HepG2 (cell line): ENCODE results near the gene MARVELD3. TPM values are rescaled to one million over a fixed set of nuclear protein-coding genes. Genes with fewer than 3 reads are reported as not detected.

Source experiments
- EZH2 ChIP-seq: conservative IDR thresholded peaks from 2 replicates; pipeline ENCODE4 v1.6.1; 2012; ENCODE audit warnings: mild to moderate bottlenecking, low read depth, low read length, moderate library complexity
- KAT7 ChIP-seq: IDR thresholded peaks from 2 replicates; pipeline ENCODE4 v1.6.1; 2018; ENCODE audit warnings: borderline replicate concordance, missing compliant biosample characterization
- MED8 ChIP-seq: sonication (generic); formaldehyde crosslinking; IDR thresholded peaks from 2 replicates; pipeline ENCODE4 v1.8.1; 2023; ENCODE audit warnings: mild to moderate bottlenecking, missing genetic modification reagents; ENCODE audit not compliant: insufficient replicate concordance
- MIXL1 ChIP-seq: IDR thresholded peaks from 2 replicates; pipeline ENCODE4 v1.6.1; 2016
- NONO ChIP-seq, 2 experiments: fragments of 450-650 bp in 1 of 2; sonication (generic) in 1 of 2; formaldehyde crosslinking in 1 of 2; IDR thresholded peaks in 1 of 2; conservative IDR thresholded peaks in 1 of 2; 2 replicates each; pipeline versions ENCODE4 v1.6.1 to v1.8.0; 2017 to 2022; ENCODE audit warnings: mild to moderate bottlenecking in 1 of 2, missing genetic modification reagents in 1 of 2, moderate library complexity in 1 of 2
- NR2F2 ChIP-seq: IDR thresholded peaks from 2 replicates; pipeline ENCODE4 v1.6.1; 2012; ENCODE audit warnings: low read depth, inconsistent platforms, borderline replicate concordance
- RFX3 ChIP-seq: IDR thresholded peaks from 2 replicates; pipeline ENCODE4 v1.6.1; 2016; ENCODE audit warnings: missing biosample characterization, missing genetic modification reagents
- TEF ChIP-seq: sonication (generic); formaldehyde crosslinking; IDR thresholded peaks from 2 replicates; pipeline ENCODE4 v1.5.0; 2020; ENCODE audit warnings: missing genetic modification reagents
- ZFP41 ChIP-seq: sonication (generic); formaldehyde crosslinking; IDR thresholded peaks from 2 replicates; pipeline ENCODE4 v1.4.0; 2020; ENCODE audit warnings: mild to moderate bottlenecking, missing genetic modification reagents, borderline replicate concordance
- ZNF10 ChIP-seq: sonication (generic); formaldehyde crosslinking; IDR thresholded peaks from 2 replicates; pipeline ENCODE4 v1.4.0; 2020; ENCODE audit warnings: mild to moderate bottlenecking, low read depth, missing genetic modification reagents, borderline replicate concordance
- ZNF33A ChIP-seq: sonication (generic); formaldehyde crosslinking; IDR thresholded peaks from 2 replicates; pipeline ENCODE4 v1.5.1; 2020; ENCODE audit warnings: missing genetic modification reagents, mild to moderate bottlenecking, moderate library complexity, borderline replicate concordance
- ZNF569 ChIP-seq: sonication (generic); formaldehyde crosslinking; IDR thresholded peaks from 2 replicates; pipeline ENCODE4 v1.5.0; 2020; ENCODE audit warnings: mild to moderate bottlenecking, missing genetic modification reagents, moderate library complexity, borderline replicate concordance
- ZNF570 ChIP-seq: sonication (generic); formaldehyde crosslinking; IDR thresholded peaks from 2 replicates; pipeline ENCODE4 v1.4.0; 2020; ENCODE audit warnings: mild to moderate bottlenecking, missing genetic modification reagents, borderline replicate concordance
- polyA plus RNA-seq, 8 experiments: library from polyadenylated mRNA; depleted of rRNA in 3 of 8; stranded (reverse) in 7 of 8; unstranded in 1 of 8; fragments of >200 nt; fragmentation: Illumina TruSeq in 4 of 8; extraction: Trizol in 4 of 8; gene quantifications; 2 replicates each; pipeline versions ENCODE4 v1.2.1 to v1.2.3, GENCODE V29; 2011 to 2016; ENCODE audit warnings: low read depth in 4 of 8, missing spikeins in 1 of 8, mixed read lengths in 1 of 8; ENCODE audit not compliant: insufficient read depth in 1 of 8
- total RNA-seq, 5 experiments: library from RNA; depleted of rRNA; stranded (reverse); fragments of >200 nt; fragmentation: Illumina TruSeq; extraction: Trizol; gene quantifications; 2 replicates each; pipeline ENCODE4 v1.2.3, GENCODE V29; 2016; ENCODE audit warnings: low read depth in 1 of 5
- TF ChIP-seq, protein P1 (sequence below): sonication (generic); formaldehyde crosslinking; IDR thresholded peaks from 2 replicates; pipeline ENCODE4 v1.9.0; 2021; ENCODE audit warnings: mild to moderate bottlenecking, missing genetic modification reagents
- TF ChIP-seq, protein P2 (sequence below): sonication (generic); formaldehyde crosslinking; IDR thresholded peaks from 2 replicates; pipeline ENCODE4 v1.4.0; 2020; ENCODE audit warnings: mild to moderate bottlenecking, missing genetic modification reagents
- TF ChIP-seq, protein P3 (sequence below): fragments of 450-650 bp; IDR thresholded peaks from 2 replicates; pipeline ENCODE4 v1.6.1; 2016

The MARVELD3 gene
- total and polyA plus RNA-seq, 2 of the 13 experiments (the other 11 are each of a cell fraction or from before 2014, with no cell fraction given), result 4.8 to 5.6 TPM

- TF ChIP-seq, protein P1, sequence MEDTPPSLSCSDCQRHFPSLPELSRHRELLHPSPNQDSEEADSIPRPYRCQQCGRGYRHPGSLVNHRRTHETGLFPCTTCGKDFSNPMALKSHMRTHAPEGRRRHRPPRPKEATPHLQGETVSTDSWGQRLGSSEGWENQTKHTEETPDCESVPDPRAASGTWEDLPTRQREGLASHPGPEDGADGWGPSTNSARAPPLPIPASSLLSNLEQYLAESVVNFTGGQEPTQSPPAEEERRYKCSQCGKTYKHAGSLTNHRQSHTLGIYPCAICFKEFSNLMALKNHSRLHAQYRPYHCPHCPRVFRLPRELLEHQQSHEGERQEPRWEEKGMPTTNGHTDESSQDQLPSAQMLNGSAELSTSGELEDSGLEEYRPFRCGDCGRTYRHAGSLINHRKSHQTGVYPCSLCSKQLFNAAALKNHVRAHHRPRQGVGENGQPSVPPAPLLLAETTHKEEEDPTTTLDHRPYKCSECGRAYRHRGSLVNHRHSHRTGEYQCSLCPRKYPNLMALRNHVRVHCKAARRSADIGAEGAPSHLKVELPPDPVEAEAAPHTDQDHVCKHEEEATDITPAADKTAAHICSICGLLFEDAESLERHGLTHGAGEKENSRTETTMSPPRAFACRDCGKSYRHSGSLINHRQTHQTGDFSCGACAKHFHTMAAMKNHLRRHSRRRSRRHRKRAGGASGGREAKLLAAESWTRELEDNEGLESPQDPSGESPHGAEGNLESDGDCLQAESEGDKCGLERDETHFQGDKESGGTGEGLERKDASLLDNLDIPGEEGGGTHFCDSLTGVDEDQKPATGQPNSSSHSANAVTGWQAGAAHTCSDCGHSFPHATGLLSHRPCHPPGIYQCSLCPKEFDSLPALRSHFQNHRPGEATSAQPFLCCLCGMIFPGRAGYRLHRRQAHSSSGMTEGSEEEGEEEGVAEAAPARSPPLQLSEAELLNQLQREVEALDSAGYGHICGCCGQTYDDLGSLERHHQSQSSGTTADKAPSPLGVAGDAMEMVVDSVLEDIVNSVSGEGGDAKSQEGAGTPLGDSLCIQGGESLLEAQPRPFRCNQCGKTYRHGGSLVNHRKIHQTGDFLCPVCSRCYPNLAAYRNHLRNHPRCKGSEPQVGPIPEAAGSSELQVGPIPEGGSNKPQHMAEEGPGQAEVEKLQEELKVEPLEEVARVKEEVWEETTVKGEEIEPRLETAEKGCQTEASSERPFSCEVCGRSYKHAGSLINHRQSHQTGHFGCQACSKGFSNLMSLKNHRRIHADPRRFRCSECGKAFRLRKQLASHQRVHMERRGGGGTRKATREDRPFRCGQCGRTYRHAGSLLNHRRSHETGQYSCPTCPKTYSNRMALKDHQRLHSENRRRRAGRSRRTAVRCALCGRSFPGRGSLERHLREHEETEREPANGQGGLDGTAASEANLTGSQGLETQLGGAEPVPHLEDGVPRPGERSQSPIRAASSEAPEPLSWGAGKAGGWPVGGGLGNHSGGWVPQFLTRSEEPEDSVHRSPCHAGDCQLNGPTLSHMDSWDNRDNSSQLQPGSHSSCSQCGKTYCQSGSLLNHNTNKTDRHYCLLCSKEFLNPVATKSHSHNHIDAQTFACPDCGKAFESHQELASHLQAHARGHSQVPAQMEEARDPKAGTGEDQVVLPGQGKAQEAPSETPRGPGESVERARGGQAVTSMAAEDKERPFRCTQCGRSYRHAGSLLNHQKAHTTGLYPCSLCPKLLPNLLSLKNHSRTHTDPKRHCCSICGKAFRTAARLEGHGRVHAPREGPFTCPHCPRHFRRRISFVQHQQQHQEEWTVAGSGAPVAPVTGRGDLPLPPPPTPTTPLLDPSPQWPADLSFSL (CRISPR knock-in tag), result peak; percentile 98
- TF ChIP-seq, protein P2, sequence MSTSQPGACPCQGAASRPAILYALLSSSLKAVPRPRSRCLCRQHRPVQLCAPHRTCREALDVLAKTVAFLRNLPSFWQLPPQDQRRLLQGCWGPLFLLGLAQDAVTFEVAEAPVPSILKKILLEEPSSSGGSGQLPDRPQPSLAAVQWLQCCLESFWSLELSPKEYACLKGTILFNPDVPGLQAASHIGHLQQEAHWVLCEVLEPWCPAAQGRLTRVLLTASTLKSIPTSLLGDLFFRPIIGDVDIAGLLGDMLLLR (CRISPR knock-in tag), result no peak
- TF ChIP-seq NONO (IDR thresholded peaks at IDR 0.05) (no peak), NONO (CRISPR knock-in tag; conservative IDR thresholded peaks at IDR 0.05) (0 out of 2 replicates have a peak, but pooled peaks have one; percentile 6), MIXL1 (CRISPR knock-in tag) (peak; percentile 66; the same call in 1 of the 2 replicates), NR2F2 (0 out of 2 replicates have a peak, but pooled peaks have one; percentile 18), KAT7 (peak; percentile 54; the same call in 1 of the 2 replicates), TEF (CRISPR knock-in tag) (no peak), EZH2 (no peak), ZNF569 (no peak), ZNF33A (CRISPR knock-in tag) (no peak), ZNF10 (CRISPR knock-in tag) (peak; percentile 97), MED8 (no peak), ZFP41 (no peak), RFX3 (no peak), ZNF570 (CRISPR knock-in tag) (0 out of 2 replicates have a peak, but pooled peaks have one; percentile 58)
- TF ChIP-seq, protein P3, sequence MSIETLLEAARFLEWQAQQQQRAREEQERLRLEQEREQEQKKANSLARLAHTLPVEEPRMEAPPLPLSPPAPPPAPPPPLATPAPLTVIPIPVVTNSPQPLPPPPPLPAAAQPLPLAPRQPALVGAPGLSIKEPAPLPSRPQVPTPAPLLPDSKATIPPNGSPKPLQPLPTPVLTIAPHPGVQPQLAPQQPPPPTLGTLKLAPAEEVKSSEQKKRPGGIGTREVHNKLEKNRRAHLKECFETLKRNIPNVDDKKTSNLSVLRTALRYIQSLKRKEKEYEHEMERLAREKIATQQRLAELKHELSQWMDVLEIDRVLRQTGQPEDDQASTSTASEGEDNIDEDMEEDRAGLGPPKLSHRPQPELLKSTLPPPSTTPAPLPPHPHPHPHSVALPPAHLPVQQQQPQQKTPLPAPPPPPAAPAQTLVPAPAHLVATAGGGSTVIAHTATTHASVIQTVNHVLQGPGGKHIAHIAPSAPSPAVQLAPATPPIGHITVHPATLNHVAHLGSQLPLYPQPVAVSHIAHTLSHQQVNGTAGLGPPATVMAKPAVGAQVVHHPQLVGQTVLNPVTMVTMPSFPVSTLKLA, result peak; percentile 21; the same call in 1 of the 2 replicates
These were observed 32.7 kb upstream of the MARVELD3 start (continued) for GRCh38 chr16:71593048-71593999.
